ENCODE results near the gene ATG12.

GRCh38 chr5:115815006-115815692 is 26.2 kb downstream of the ATG12 start:
- no peak for TF ChIP-seq CTCF (IDR thresholded peaks at IDR 0.05)
- TF ChIP-seq POLR2A (IDR thresholded peaks at IDR 0.05), result no peak
- no peak for TF ChIP-seq POLR2AphosphoS5 (IDR thresholded peaks at IDR 0.05)
- no peak for TF ChIP-seq EP300 (IDR thresholded peaks at IDR 0.05)

Data from upper lobe of left lung (tissue), 4 donors.